ENCODE results near the gene TTC7B. TPM values are rescaled to one million over a fixed set of nuclear protein-coding genes. Genes with fewer than 3 reads are reported as not detected.

TTC7B gene
- polyA plus RNA-seq, 1 donor from 2014 or later = 19.9 TPM

- no peak overlapping the region for H2AFZ ChIP-seq (ENCODE audit: low read depth, low read length)
- H3K9me2 ChIP-seq (ENCODE audit: insufficient read depth, low read length) = no peaks in the 10 kb centered on the region
- H3K4me2 ChIP-seq (ENCODE audit: low read length) = no peak overlapping the region
- H3F3A ChIP-seq (ENCODE audit: insufficient read depth, low read length, poor library complexity, severe bottlenecking) = no peaks in the 10 kb centered on the region
- H3K79me2 ChIP-seq (replicated peaks; ENCODE audit: insufficient read depth, low read length) = no peaks in the 10 kb centered on the region
- TF ChIP-seq POLR2AphosphoS5 (IDR thresholded peaks at IDR 0.05) = no peak
- TF ChIP-seq EP300 (conservative IDR thresholded peaks at IDR 0.05; ENCODE audit: poor library complexity, severe bottlenecking) = no peak
- TF ChIP-seq SMC3 (conservative IDR thresholded peaks at IDR 0.05; ENCODE audit: poor library complexity) = no peak
- no peak for TF ChIP-seq MXI1 (conservative IDR thresholded peaks at IDR 0.05; ENCODE audit: poor library complexity, severe bottlenecking)
- TF ChIP-seq TAF1 (IDR thresholded peaks at IDR 0.05; ENCODE audit: low read depth) = no peak
- no peak for TF ChIP-seq RAD21 (conservative IDR thresholded peaks at IDR 0.05)
- TF ChIP-seq EZH2 (IDR thresholded peaks at IDR 0.05; ENCODE audit: borderline replicate concordance, insufficient read depth, low read length, poor library complexity, severe bottlenecking) = no peak
- no peak for TF ChIP-seq REST (IDR thresholded peaks at IDR 0.05; ENCODE audit: borderline replicate concordance)
- TF ChIP-seq CTCF (IDR thresholded peaks at IDR 0.05; ENCODE audit: poor library complexity, severe bottlenecking) = no peak
- H3K27me3 ChIP-seq (ENCODE audit: insufficient read depth, low read depth, low read length) = no peaks in the 10 kb centered on the region
- H3K4me3 ChIP-seq (ENCODE audit: low read length) = no peak overlapping the region
- H3K9me3 ChIP-seq (ENCODE audit: low read length) = no peaks in the 10 kb centered on the region
- no peak overlapping the region for H3K27ac ChIP-seq (ENCODE audit: low read length)
- H4K20me1 ChIP-seq (ENCODE audit: insufficient read depth) = no peaks in the 10 kb centered on the region
- H3K36me3 ChIP-seq (ENCODE audit: insufficient read depth, low read length) = peaks cover under 1% of the 10 kb centered on the region
- H3K9ac ChIP-seq (ENCODE audit: low read length) = no peak overlapping the region
These were observed 146.5 kb downstream of the TTC7B start for GRCh38 chr14:90669731-90670130.

GRCh38 chr14:90666571-90666970, 149.7 kb downstream of the TTC7B start:
- H3K9me2 ChIP-seq (ENCODE audit: insufficient read depth, low read length) = no peaks in the 10 kb centered on the region
- no peak overlapping the region for H3K4me2 ChIP-seq (ENCODE audit: low read length)
- H3K4me3 ChIP-seq (ENCODE audit: low read length) = no peak overlapping the region
- H3K79me2 ChIP-seq (replicated peaks; ENCODE audit: insufficient read depth, low read length) = no peaks in the 10 kb centered on the region
- no peaks in the 10 kb centered on the region for H3K9me3 ChIP-seq (ENCODE audit: low read length)
- no peaks in the 10 kb centered on the region for H3K27me3 ChIP-seq (ENCODE audit: insufficient read depth, low read depth, low read length)
- H3F3A ChIP-seq (ENCODE audit: insufficient read depth, low read length, poor library complexity, severe bottlenecking) = no peaks in the 10 kb centered on the region
- no peak overlapping the region for H2AFZ ChIP-seq (ENCODE audit: low read depth, low read length)
- no peak overlapping the region for H3K9ac ChIP-seq (ENCODE audit: low read length)
- no peak overlapping the region for H3K27ac ChIP-seq (ENCODE audit: low read length)
- no peaks in the 10 kb centered on the region for H4K20me1 ChIP-seq (ENCODE audit: insufficient read depth)
- no peaks in the 10 kb centered on the region for H3K36me3 ChIP-seq (ENCODE audit: insufficient read depth, low read length)
- TF ChIP-seq REST (IDR thresholded peaks at IDR 0.05; ENCODE audit: borderline replicate concordance) = no peak
- no peak for TF ChIP-seq EZH2 (IDR thresholded peaks at IDR 0.05; ENCODE audit: borderline replicate concordance, insufficient read depth, low read length, poor library complexity, severe bottlenecking)
- no peak for TF ChIP-seq EP300 (conservative IDR thresholded peaks at IDR 0.05; ENCODE audit: poor library complexity, severe bottlenecking)
- TF ChIP-seq CTCF (IDR thresholded peaks at IDR 0.05; ENCODE audit: poor library complexity, severe bottlenecking) = no peak
- TF ChIP-seq RAD21 (conservative IDR thresholded peaks at IDR 0.05) = no peak
- TF ChIP-seq TAF1 (IDR thresholded peaks at IDR 0.05; ENCODE audit: low read depth) = no peak
- TF ChIP-seq SMC3 (conservative IDR thresholded peaks at IDR 0.05; ENCODE audit: poor library complexity) = no peak
- no peak for TF ChIP-seq POLR2AphosphoS5 (IDR thresholded peaks at IDR 0.05)
- no peak for TF ChIP-seq MXI1 (conservative IDR thresholded peaks at IDR 0.05; ENCODE audit: poor library complexity, severe bottlenecking)
